ENCODE measurements around the gene SLC9A9.

Gene SLC9A9

DNA sequence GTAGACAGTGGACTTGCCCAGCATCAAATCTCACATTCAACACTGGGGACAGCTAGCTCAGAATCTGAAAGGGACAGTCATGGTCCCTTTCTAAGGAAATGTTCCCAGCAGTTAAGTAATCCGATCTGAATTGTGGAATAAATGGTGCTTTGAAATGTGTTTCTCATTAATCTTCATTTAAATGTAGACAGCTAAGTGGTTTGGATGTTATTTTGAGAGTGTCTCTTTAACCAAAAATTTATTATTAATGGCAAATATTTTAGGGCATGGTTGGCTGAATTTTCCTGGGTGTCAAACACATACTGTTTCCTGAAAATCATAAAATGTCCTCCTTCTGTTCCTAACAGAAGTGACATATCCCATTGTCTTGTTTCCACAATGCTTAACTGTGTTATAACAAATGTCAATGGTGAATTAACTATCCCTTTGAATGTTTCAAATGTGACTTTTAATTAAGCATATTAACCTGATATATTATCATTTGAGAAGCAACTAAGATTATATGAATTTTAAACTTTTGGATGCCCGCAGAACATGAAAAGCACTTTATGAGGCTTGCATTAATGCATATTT lies 517.9 kb downstream of the SLC9A9 start:
- no peak for DNase-seq
- H2BK120ac ChIP-seq (ENCODE audit: insufficient read depth, low read length, poor library complexity) = no peak overlapping the region
- no peaks in the 10 kb centered on the region for H3K79me2 ChIP-seq (ENCODE audit: control insufficient read depth, insufficient read depth, low read length, poor library complexity)
- no peak overlapping the region for H3K4ac ChIP-seq (ENCODE audit: low read depth, low read length)
- no peak overlapping the region for H2BK5ac ChIP-seq (ENCODE audit: low read depth, low read length, poor library complexity)
- H3K18ac ChIP-seq (ENCODE audit: low read length) = no peak overlapping the region
- no peak overlapping the region for H2BK12ac ChIP-seq (ENCODE audit: low read length)
- H3K23ac ChIP-seq (ENCODE audit: low read length) = no peak overlapping the region
- H2AK5ac ChIP-seq (ENCODE audit: low read length) = no peak overlapping the region
- no peak overlapping the region for H2AFZ ChIP-seq (ENCODE audit: insufficient read depth, low read length, poor library complexity)
- no peak overlapping the region for H4K8ac ChIP-seq (ENCODE audit: low read depth, low read length)
- H3K4me3 ChIP-seq (ENCODE audit: low read depth, low read length) = no peak overlapping the region
- WGBS (ENCODE audit: extremely low coverage, insufficient coverage, insufficient read length) = no CpG with 5 or more reads among the region's 2 CpGs
- no peaks in the 10 kb centered on the region for H3K79me1 ChIP-seq (ENCODE audit: low read length)
- H4K12ac ChIP-seq (ENCODE audit: low read depth, low read length) = no peak overlapping the region
- H3K9ac ChIP-seq (ENCODE audit: low read length) = no peak overlapping the region
- no peak overlapping the region for H3K4me2 ChIP-seq (ENCODE audit: low read length)
- H4K91ac ChIP-seq (ENCODE audit: low read depth, low read length) = no peak overlapping the region
- no peak overlapping the region for H3K14ac ChIP-seq (ENCODE audit: low read length)
- H3K27me3 ChIP-seq (ENCODE audit: insufficient read depth, low read length) = no peaks in the 10 kb centered on the region
- H3K27ac ChIP-seq (ENCODE audit: low read depth, low read length) = no peak overlapping the region
- H3K4me1 ChIP-seq (ENCODE audit: control insufficient read depth in 1 of 2, insufficient read depth in 2 of 2, low read length in 2 of 2) = no peaks in the 10 kb centered on the region
- H3K36me3 ChIP-seq (ENCODE audit: control insufficient read depth in 1 of 2, insufficient read depth in 2 of 2, low read length in 2 of 2) = no peaks in the 10 kb centered on the region
- H3K9me3 ChIP-seq (ENCODE audit: insufficient read depth, low read depth, low read length) = no peaks in the 10 kb centered on the region

DNA sequence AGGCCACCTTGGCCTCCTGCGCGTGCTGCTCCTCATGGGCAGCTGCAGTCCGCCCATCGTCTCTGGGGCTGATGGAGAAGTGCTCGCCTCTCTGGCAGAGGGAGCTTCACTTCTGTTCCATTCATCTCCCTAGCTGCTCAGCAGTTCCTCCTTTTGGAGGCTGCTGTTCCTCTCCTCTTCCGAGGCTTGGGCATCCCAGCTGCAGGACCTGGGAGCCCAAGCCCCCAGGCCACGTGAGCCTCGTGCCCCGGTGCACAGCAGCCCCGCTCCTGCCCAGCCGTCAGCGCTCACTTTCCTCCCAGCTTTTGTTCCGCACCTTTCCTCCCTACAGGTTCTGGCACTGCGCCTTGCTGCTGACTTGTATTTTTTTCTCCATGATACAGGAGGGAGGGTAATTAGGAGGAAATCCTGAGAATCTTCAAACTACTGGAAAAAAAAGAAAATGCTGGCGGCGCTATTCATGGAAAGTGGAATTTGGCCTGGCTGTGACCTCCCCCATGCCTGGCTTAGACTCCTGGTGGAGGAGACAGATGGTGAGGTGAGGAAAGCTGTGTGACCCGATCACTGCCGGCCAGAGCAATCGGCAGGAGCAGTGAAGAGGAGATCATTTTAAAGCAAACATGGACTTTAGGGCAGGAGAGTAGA lies 518.6 kb downstream of the SLC9A9 start:
- Histone ChIP-seq H3K18ac (ENCODE audit: low read length) (no peak overlapping the region), H3K9ac (ENCODE audit: low read length) (no peak overlapping the region)

DNA sequence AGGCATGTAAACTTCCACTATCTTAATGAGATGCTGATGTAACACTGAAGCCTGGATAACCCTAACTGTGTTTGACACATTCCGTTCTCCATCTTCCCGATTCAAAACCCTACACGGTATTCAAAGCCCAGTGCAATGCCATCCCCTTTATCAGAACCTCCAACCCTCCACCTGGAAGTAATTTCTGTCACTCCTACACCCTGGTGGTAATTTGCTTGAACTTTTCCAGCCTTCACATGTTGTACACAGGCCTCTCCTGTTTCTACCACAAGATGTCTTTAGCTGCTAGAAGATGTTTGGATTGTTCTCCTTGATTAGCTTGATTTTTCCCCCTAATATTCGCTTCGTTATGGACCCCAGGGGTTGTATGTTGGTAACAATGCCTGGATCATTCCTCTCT lies 519.8 kb downstream of the SLC9A9 start:
- Histone ChIP-seq H3K23ac (ENCODE audit: low read length) (no peak overlapping the region), H2BK12ac (ENCODE audit: low read length) (no peak overlapping the region), H3K79me2 (ENCODE audit: control insufficient read depth, insufficient read depth, low read length, poor library complexity) (no peaks in the 10 kb centered on the region), H3K27ac (ENCODE audit: low read depth, low read length) (no peak overlapping the region), H4K91ac (ENCODE audit: low read depth, low read length) (no peak overlapping the region), H4K8ac (ENCODE audit: low read depth, low read length) (no peak overlapping the region), H3K27me3 (ENCODE audit: insufficient read depth, low read length) (no peaks in the 10 kb centered on the region), H3K9me3 (ENCODE audit: insufficient read depth, low read depth, low read length) (no peaks in the 10 kb centered on the region), H2BK120ac (ENCODE audit: insufficient read depth, low read length, poor library complexity) (no peak overlapping the region), H3K18ac (ENCODE audit: low read length) (no peak overlapping the region), H3K9ac (ENCODE audit: low read length) (no peak overlapping the region), H3K4me3 (ENCODE audit: low read depth, low read length) (no peak overlapping the region), H3K4me2 (ENCODE audit: low read length) (no peak overlapping the region), H2AK5ac (ENCODE audit: low read length) (no peak overlapping the region), H2BK5ac (ENCODE audit: low read depth, low read length, poor library complexity) (no peak overlapping the region), H3K14ac (ENCODE audit: low read length) (no peak overlapping the region), H3K79me1 (ENCODE audit: low read length) (no peaks in the 10 kb centered on the region), H4K12ac (ENCODE audit: low read depth, low read length) (no peak overlapping the region), H3K4me1 (ENCODE audit: control insufficient read depth in 1 of 2, insufficient read depth in 2 of 2, low read length in 2 of 2) (no peaks in the 10 kb centered on the region), H2AFZ (ENCODE audit: insufficient read depth, low read length, poor library complexity) (no peak overlapping the region), H3K4ac (ENCODE audit: low read depth, low read length) (no peak overlapping the region), H3K36me3 (ENCODE audit: control insufficient read depth in 1 of 2, insufficient read depth in 2 of 2, low read length in 2 of 2) (no peaks in the 10 kb centered on the region)
- no peak for DNase-seq
- WGBS (ENCODE audit: extremely low coverage, insufficient coverage, insufficient read length) = no CpG with 5 or more reads among the region's 5 CpGs

More for the DNA sequence above, 518.6 kb downstream of the SLC9A9 start:
- Histone ChIP-seq H4K8ac (ENCODE audit: low read depth, low read length) (no peak overlapping the region), H3K27me3 (ENCODE audit: insufficient read depth, low read length) (no peaks in the 10 kb centered on the region), H3K4me1 (ENCODE audit: control insufficient read depth in 1 of 2, insufficient read depth in 2 of 2, low read length in 2 of 2) (no peaks in the 10 kb centered on the region), H2BK5ac (ENCODE audit: low read depth, low read length, poor library complexity) (no peak overlapping the region), H3K27ac (ENCODE audit: low read depth, low read length) (no peak overlapping the region), H3K4me2 (ENCODE audit: low read length) (no peak overlapping the region), H3K79me1 (ENCODE audit: low read length) (no peaks in the 10 kb centered on the region), H3K14ac (ENCODE audit: low read length) (no peak overlapping the region), H3K79me2 (ENCODE audit: control insufficient read depth, insufficient read depth, low read length, poor library complexity) (no peaks in the 10 kb centered on the region), H3K23ac (ENCODE audit: low read length) (no peak overlapping the region), H2AFZ (ENCODE audit: insufficient read depth, low read length, poor library complexity) (no peak overlapping the region), H3K9me3 (ENCODE audit: insufficient read depth, low read depth, low read length) (no peaks in the 10 kb centered on the region), H2AK5ac (ENCODE audit: low read length) (no peak overlapping the region), H4K12ac (ENCODE audit: low read depth, low read length) (no peak overlapping the region), H3K36me3 (ENCODE audit: control insufficient read depth in 1 of 2, insufficient read depth in 2 of 2, low read length in 2 of 2) (no peaks in the 10 kb centered on the region), H3K4me3 (ENCODE audit: low read depth, low read length) (no peak overlapping the region), H2BK120ac (ENCODE audit: insufficient read depth, low read length, poor library complexity) (no peak overlapping the region), H4K91ac (ENCODE audit: low read depth, low read length) (no peak overlapping the region), H3K4ac (ENCODE audit: low read depth, low read length) (no peak overlapping the region), H2BK12ac (ENCODE audit: low read length) (no peak overlapping the region)
- no CpG with 5 or more reads among the region's 19 CpGs for WGBS (ENCODE audit: extremely low coverage, insufficient coverage, insufficient read length)
- peak; percentile 24 to 44 for DNase-seq

DNA sequence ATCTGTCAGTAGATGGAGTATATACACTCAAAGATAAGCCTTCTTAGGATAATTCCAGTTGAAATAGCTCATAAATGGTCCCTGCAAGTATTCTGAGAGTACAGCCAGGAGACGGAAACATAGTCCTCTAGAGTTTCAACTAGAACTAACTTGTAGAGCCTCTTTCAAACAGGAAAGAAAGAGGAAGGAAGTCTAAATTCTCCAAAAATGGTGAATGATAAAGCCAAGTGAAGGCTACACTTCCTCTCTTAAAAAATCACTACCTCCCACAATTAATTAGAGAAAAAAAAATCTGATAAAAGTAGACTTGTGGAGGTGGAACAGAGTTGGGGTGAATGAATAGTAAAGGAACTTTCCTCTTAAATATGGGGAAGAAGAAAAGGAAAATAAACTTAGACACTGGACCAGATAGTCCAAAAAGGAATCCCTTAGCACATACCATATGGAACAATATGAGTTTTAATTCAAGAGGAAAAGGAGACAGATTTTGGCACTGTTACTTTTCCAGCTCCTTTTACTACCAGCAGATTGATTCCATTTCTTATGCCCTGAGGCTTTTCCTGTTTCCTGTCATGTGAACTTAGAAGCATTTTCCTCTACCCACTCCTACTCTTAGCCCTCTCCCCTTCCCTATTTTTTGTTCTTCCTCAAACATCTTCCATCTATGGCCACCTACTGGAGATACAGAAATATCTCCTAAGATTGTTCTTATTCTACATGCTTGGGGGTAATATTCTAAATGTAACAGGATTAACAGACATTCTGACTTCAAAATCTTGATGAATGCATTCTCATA lies 521.1 kb downstream of the SLC9A9 start:
- no peaks in the 10 kb centered on the region for H3K36me3 ChIP-seq (ENCODE audit: control insufficient read depth in 1 of 2, insufficient read depth in 2 of 2, low read length in 2 of 2)
- no CpG with 5 or more reads among the region's 1 CpG for WGBS (ENCODE audit: extremely low coverage, insufficient coverage, insufficient read length)
- no peak overlapping the region for H4K91ac ChIP-seq (ENCODE audit: low read depth, low read length)
- H3K23ac ChIP-seq (ENCODE audit: low read length) = no peak overlapping the region
- H3K79me1 ChIP-seq (ENCODE audit: low read length) = no peaks in the 10 kb centered on the region
- H2BK12ac ChIP-seq (ENCODE audit: low read length) = no peak overlapping the region
- H3K27me3 ChIP-seq (ENCODE audit: insufficient read depth, low read length) = no peaks in the 10 kb centered on the region
- H4K8ac ChIP-seq (ENCODE audit: low read depth, low read length) = no peak overlapping the region
- no peak overlapping the region for H3K4ac ChIP-seq (ENCODE audit: low read depth, low read length)
- no peak overlapping the region for H2BK120ac ChIP-seq (ENCODE audit: insufficient read depth, low read length, poor library complexity)
- H3K9ac ChIP-seq (ENCODE audit: low read length) = no peak overlapping the region
- H4K12ac ChIP-seq (ENCODE audit: low read depth, low read length) = no peak overlapping the region
- no peak overlapping the region for H3K14ac ChIP-seq (ENCODE audit: low read length)
- no peak overlapping the region for H3K18ac ChIP-seq (ENCODE audit: low read length)
- H3K27ac ChIP-seq (ENCODE audit: low read depth, low read length) = no peak overlapping the region
- H2AK5ac ChIP-seq (ENCODE audit: low read length) = no peak overlapping the region
- H2AFZ ChIP-seq (ENCODE audit: insufficient read depth, low read length, poor library complexity) = no peak overlapping the region
- no peak for DNase-seq
- H3K4me2 ChIP-seq (ENCODE audit: low read length) = no peak overlapping the region
- H3K4me1 ChIP-seq (ENCODE audit: control insufficient read depth in 1 of 2, insufficient read depth in 2 of 2, low read length in 2 of 2) = no peaks in the 10 kb centered on the region
- H2BK5ac ChIP-seq (ENCODE audit: low read depth, low read length, poor library complexity) = no peak overlapping the region
- no peaks in the 10 kb centered on the region for H3K9me3 ChIP-seq (ENCODE audit: insufficient read depth, low read depth, low read length)
- H3K79me2 ChIP-seq (ENCODE audit: control insufficient read depth, insufficient read depth, low read length, poor library complexity) = no peaks in the 10 kb centered on the region
- H3K4me3 ChIP-seq (ENCODE audit: low read depth, low read length) = no peak overlapping the region
